SJCRH30 (cell line): ENCODE measurements around the gene ARF5. TPM values are rescaled to one million over a fixed set of nuclear protein-coding genes. Genes with fewer than 3 reads are reported as not detected.

Source experiments
- DNase-seq, 2 experiments: peaks; one replicate each; pipeline ENCODE4 v3.0.0-alpha.2; 2015 to 2020
- H3K27ac ChIP-seq: fragments of 250-450 bp; sonication (Bioruptor Pico); 2 replicates; pipeline ENCODE4 v1.5.1; 2020; ENCODE audit warnings: mild to moderate bottlenecking, moderate library complexity
- H3K27me3 ChIP-seq: fragments of 250-450 bp; sonication (Bioruptor Pico); 2 replicates; pipeline ENCODE4 v1.5.1; 2020; ENCODE audit warnings: mild to moderate bottlenecking, moderate library complexity
- H3K36me3 ChIP-seq: fragments of 250-450 bp; sonication (Bioruptor Pico); 2 replicates; pipeline ENCODE4 v1.5.1; 2020; ENCODE audit warnings: mild to moderate bottlenecking, moderate library complexity
- H3K4me1 ChIP-seq: fragments of 250-450 bp; sonication (Bioruptor Pico); 2 replicates; pipeline ENCODE4 v1.5.1; 2020; ENCODE audit warnings: mild to moderate bottlenecking, moderate library complexity
- H3K4me3 ChIP-seq: fragments of 250-450 bp; sonication (Bioruptor Pico); 2 replicates; pipeline ENCODE4 v1.5.1; 2020; ENCODE audit warnings: mild to moderate bottlenecking, moderate library complexity
- H3K9me3 ChIP-seq: fragments of 250-450 bp; sonication (Bioruptor Pico); replicated peaks from 2 replicates; pipeline ENCODE4 v1.5.1; 2020; ENCODE audit warnings: mild to moderate bottlenecking, moderate library complexity
- total RNA-seq: library from RNA; depleted of rRNA; stranded (reverse); fragments of >200 nt; shearing (Covaris generic); gene quantifications from 2 replicates; pipeline ENCODE4 v1.2.3, GENCODE V29; 2014

The ARF5 gene
- total RNA-seq, 1 experiment from 2014 or later, result 120 TPM

GRCh38 chr7:127600885-127601284 is 12.7 kb downstream of the ARF5 start:
- no peak overlapping the region for H3K27ac ChIP-seq
- no peaks in the 10 kb centered on the region for H3K9me3 ChIP-seq
- H3K4me3 ChIP-seq, result no peak overlapping the region
- H3K27me3 ChIP-seq, result peaks cover 7% of the 10 kb centered on the region
- no peaks in the 10 kb centered on the region for H3K4me1 ChIP-seq
- DNase-seq, result no peak
- no peaks in the 10 kb centered on the region for H3K36me3 ChIP-seq

GRCh38 chr7:127608446-127608845 is 20.2 kb downstream of the ARF5 start:
- DNase-seq, result no peak
- Histone ChIP-seq H3K27ac (no peak overlapping the region), H3K36me3 (no peaks in the 10 kb centered on the region)

GRCh38 chr7:127609297-127609696 is 21.1 kb downstream of the ARF5 start:
- Histone ChIP-seq H3K27me3 (peaks cover under 1% of the 10 kb centered on the region; the same call in 1 of the 2 replicates), H3K4me1 (no peaks in the 10 kb centered on the region), H3K9me3 (no peaks in the 10 kb centered on the region), H3K4me3 (no peak overlapping the region), H3K36me3 (no peaks in the 10 kb centered on the region), H3K27ac (no peak overlapping the region)
- no peak for DNase-seq

More at GRCh38 chr7:127608446-127608845, 20.2 kb downstream of the ARF5 start:
- Histone ChIP-seq H3K9me3 (no peaks in the 10 kb centered on the region), H3K27me3 (no peaks in the 10 kb centered on the region), H3K4me3 (no peak overlapping the region), H3K4me1 (no peaks in the 10 kb centered on the region)

- Histone ChIP-seq H3K36me3 (no peaks in the 10 kb centered on the region), H3K27me3 (peaks cover 22% of the 10 kb centered on the region; the same call in 1 of the 2 replicates), H3K4me1 (no peaks in the 10 kb centered on the region), H3K9me3 (no peaks in the 10 kb centered on the region), H3K4me3 (no peak overlapping the region), H3K27ac (no peak overlapping the region)
- no peak for DNase-seq
These were observed 24.1 kb downstream of the ARF5 start for GRCh38 chr7:127612263-127612662.

GRCh38 chr7:127616724-127617123 is 28.5 kb downstream of the ARF5 start:
- no peak for DNase-seq
- Histone ChIP-seq H3K4me3 (no peak overlapping the region), H3K27me3 (peaks cover 44% of the 10 kb centered on the region), H3K36me3 (no peaks in the 10 kb centered on the region), H3K4me1 (no peaks in the 10 kb centered on the region), H3K27ac (no peak overlapping the region), H3K9me3 (no peaks in the 10 kb centered on the region)

- Histone ChIP-seq H3K4me1 (no peaks in the 10 kb centered on the region), H3K27me3 (peaks cover 44% of the 10 kb centered on the region), H3K4me3 (no peak within 1 kb of the TSS), H3K27ac (no peak within 1 kb of the TSS), H3K36me3 (no peaks in the 10 kb centered on the region), H3K9me3 (no peaks in the 10 kb centered on the region)
- no peak for DNase-seq
These were observed 29.8 kb downstream of the ARF5 start, which contains the start of gene PAX4 for GRCh38 chr7:127618042-127618441. PAX4 (minus strand) TSS chr7:127618142; CDS start chr7:127615928, 2,214 bp downstream.

GRCh38 chr7:127618775-127619174 is 30.6 kb downstream of the ARF5 start:
- no peak overlapping the region for H3K27ac ChIP-seq
- no peak overlapping the region for H3K4me3 ChIP-seq
- no peaks in the 10 kb centered on the region for H3K4me1 ChIP-seq
- no peak for DNase-seq
- H3K27me3 ChIP-seq, result peaks cover 44% of the 10 kb centered on the region
- H3K36me3 ChIP-seq, result no peaks in the 10 kb centered on the region
- no peaks in the 10 kb centered on the region; the same call in 1 of the 2 replicates for H3K9me3 ChIP-seq

GRCh38 chr7:127619681-127620405 is 31.6 kb downstream of the ARF5 start:
- no peaks in the 10 kb centered on the region; the same call in 1 of the 2 replicates for H3K9me3 ChIP-seq
- peaks cover 38% of the 10 kb centered on the region for H3K27me3 ChIP-seq
- H3K4me1 ChIP-seq, result no peaks in the 10 kb centered on the region
- no peak overlapping the region for H3K4me3 ChIP-seq
- no peaks in the 10 kb centered on the region for H3K36me3 ChIP-seq
- DNase-seq, result no peak
- no peak overlapping the region for H3K27ac ChIP-seq

GRCh38 chr7:127620406-127621233 is 32.4 kb downstream of the ARF5 start:
- Histone ChIP-seq H3K27ac (no peak overlapping the region), H3K9me3 (peaks cover 4% of the 10 kb centered on the region; the same call in 1 of the 2 replicates), H3K27me3 (peaks cover 31% of the 10 kb centered on the region), H3K4me1 (no peaks in the 10 kb centered on the region), H3K4me3 (no peak overlapping the region), H3K36me3 (no peaks in the 10 kb centered on the region)
- no peak for DNase-seq

- no peak for DNase-seq
- Histone ChIP-seq H3K27me3 (peaks cover 11% of the 10 kb centered on the region), H3K27ac (no peak overlapping the region), H3K36me3 (no peaks in the 10 kb centered on the region), H3K4me1 (no peaks in the 10 kb centered on the region), H3K4me3 (no peak overlapping the region), H3K9me3 (peaks cover 4% of the 10 kb centered on the region; the same call in 1 of the 2 replicates)
These were observed 37.1 kb downstream of the ARF5 start for GRCh38 chr7:127625331-127625730.

GRCh38 chr7:127628445-127628844 is 40.2 kb downstream of the ARF5 start:
- Histone ChIP-seq H3K27ac (no peak overlapping the region), H3K9me3 (peaks cover 4% of the 10 kb centered on the region; the same call in 1 of the 2 replicates), H3K4me1 (no peaks in the 10 kb centered on the region), H3K27me3 (no peaks in the 10 kb centered on the region), H3K4me3 (no peak overlapping the region), H3K36me3 (no peaks in the 10 kb centered on the region)
- DNase-seq, result peak in 1 of 2 experiments; percentile 24

- no peaks in the 10 kb centered on the region for H3K4me1 ChIP-seq
- no peaks in the 10 kb centered on the region for H3K36me3 ChIP-seq
- peak in 1 of 2 experiments; percentile 39 for DNase-seq
- H3K27ac ChIP-seq, result no peak overlapping the region
- H3K27me3 ChIP-seq, result no peaks in the 10 kb centered on the region
- H3K4me3 ChIP-seq, result no peak overlapping the region
- peaks cover 4% of the 10 kb centered on the region; the same call in 1 of the 2 replicates for H3K9me3 ChIP-seq
These were observed 41.1 kb downstream of the ARF5 start for GRCh38 chr7:127629268-127629854.

- no peaks in the 10 kb centered on the region for H3K4me1 ChIP-seq
- H3K27me3 ChIP-seq, result no peaks in the 10 kb centered on the region
- no peaks in the 10 kb centered on the region for H3K9me3 ChIP-seq
- no peak overlapping the region for H3K4me3 ChIP-seq
- H3K36me3 ChIP-seq, result no peaks in the 10 kb centered on the region
- no peak overlapping the region for H3K27ac ChIP-seq
- DNase-seq, result no peak
These were observed 44.2 kb downstream of the ARF5 start for GRCh38 chr7:127632276-127632910.

- no peaks in the 10 kb centered on the region for H3K4me1 ChIP-seq
- H3K9me3 ChIP-seq, result no peaks in the 10 kb centered on the region
- H3K36me3 ChIP-seq, result no peaks in the 10 kb centered on the region
- H3K27me3 ChIP-seq, result no peaks in the 10 kb centered on the region
- no peak for DNase-seq
- H3K27ac ChIP-seq, result no peak overlapping the region
- H3K4me3 ChIP-seq, result no peak overlapping the region
These were observed 47.6 kb downstream of the ARF5 start for GRCh38 chr7:127635659-127636285.
